Epithelial cell of proximal tubule (primary cell): ENCODE measurements around the gene PCAT6. TPM values are rescaled to one million over a fixed set of nuclear protein-coding genes. Genes with fewer than 3 reads are reported as not detected.
A peak's percentile ranks its signal among the peaks of the same experiment; 100 is the strongest.

Experiments
- DNase-seq: peaks from one replicate; pipeline ENCODE4 v3.0.0-alpha.2; 2011; ENCODE audit warnings: low read depth
- H3K4me3 ChIP-seq: 2 replicates; pipeline ENCODE4 v1.5.1; 2011; ENCODE audit warnings: low read depth, mild to moderate bottlenecking, low read length
- total RNA-seq: library from RNA; depleted of rRNA; stranded (reverse); fragments of >200 nt; gene quantifications from 2 replicates; pipeline ENCODE4 v1.2.3, GENCODE V29; 2015
- TF ChIP-seq, protein P1 (sequence below): conservative IDR thresholded peaks from 2 replicates; pipeline ENCODE4 v1.5.1; 2012; ENCODE audit warnings: low read depth, mild to moderate bottlenecking, low read length

PCAT6 gene
- total RNA-seq = 0.17 TPM in 1 of 2 replicates, not detected in the other

DNA sequence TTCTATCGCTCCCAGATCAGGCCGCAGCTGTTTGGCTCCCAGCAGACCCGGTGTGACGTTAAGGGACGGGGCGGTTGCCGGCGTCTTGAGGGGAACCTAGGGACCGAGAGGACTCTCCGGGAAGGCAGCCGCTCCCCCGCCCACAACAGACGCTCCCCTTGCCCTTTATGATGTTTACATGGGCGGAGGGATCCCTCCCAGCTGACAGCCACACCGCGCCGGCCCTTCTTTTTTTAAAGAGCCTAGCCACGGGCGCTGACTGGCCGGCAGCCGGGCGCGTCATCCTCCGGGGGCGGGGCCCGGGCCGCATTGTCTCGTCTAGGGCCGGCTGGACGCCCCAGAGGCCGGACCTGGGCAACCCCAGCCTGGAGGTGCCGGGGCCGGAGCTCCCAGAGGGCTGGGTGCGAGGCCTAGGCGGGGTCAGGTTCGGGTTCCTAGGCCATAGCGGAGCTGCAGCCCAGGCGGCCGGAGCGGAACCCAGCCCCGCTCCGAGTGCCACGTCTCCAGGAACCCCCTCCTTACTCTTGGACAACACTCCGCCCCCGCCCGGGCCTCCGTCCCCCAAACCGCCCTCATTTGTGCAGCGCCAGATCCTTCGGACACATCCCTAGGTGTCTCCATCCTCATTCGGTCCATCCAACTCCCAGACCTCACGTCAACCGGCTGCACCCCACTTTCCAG, at the start of gene PCAT6:
TSS of gene PCAT6 (plus strand) at position 340 of the 681 bp plus-strand sequence.
- TF ChIP-seq, protein P1, sequence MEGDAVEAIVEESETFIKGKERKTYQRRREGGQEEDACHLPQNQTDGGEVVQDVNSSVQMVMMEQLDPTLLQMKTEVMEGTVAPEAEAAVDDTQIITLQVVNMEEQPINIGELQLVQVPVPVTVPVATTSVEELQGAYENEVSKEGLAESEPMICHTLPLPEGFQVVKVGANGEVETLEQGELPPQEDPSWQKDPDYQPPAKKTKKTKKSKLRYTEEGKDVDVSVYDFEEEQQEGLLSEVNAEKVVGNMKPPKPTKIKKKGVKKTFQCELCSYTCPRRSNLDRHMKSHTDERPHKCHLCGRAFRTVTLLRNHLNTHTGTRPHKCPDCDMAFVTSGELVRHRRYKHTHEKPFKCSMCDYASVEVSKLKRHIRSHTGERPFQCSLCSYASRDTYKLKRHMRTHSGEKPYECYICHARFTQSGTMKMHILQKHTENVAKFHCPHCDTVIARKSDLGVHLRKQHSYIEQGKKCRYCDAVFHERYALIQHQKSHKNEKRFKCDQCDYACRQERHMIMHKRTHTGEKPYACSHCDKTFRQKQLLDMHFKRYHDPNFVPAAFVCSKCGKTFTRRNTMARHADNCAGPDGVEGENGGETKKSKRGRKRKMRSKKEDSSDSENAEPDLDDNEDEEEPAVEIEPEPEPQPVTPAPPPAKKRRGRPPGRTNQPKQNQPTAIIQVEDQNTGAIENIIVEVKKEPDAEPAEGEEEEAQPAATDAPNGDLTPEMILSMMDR = no peak
- DNase-seq = peak; percentile 46
- H3K4me3 ChIP-seq = peak within 1 kb of the TSS; percentile 95

DNA sequence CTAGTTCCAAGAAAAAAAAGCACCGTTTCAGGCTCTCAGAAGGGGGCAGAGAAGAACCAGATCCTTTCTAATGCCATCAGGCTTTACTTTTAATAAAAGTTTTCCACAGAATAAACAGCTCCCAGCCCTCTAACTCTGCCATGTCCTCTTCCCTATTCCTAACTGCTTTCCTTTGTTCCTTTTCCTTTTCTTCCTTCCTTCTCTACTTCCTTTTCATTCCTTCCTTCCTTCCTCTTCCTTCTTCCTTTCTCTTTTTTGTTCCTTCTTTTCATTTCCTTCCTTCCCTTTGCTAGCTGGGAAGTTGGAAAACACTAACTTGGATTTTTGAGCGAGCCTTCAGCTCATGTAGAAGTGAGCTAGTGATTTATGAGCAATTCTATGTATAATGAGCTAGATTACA, 48.7 kb upstream of the PCAT6 start:
- H3K4me3 ChIP-seq = no peak overlapping the region
- TF ChIP-seq, protein P1 = no peak
- no peak for DNase-seq

DNA sequence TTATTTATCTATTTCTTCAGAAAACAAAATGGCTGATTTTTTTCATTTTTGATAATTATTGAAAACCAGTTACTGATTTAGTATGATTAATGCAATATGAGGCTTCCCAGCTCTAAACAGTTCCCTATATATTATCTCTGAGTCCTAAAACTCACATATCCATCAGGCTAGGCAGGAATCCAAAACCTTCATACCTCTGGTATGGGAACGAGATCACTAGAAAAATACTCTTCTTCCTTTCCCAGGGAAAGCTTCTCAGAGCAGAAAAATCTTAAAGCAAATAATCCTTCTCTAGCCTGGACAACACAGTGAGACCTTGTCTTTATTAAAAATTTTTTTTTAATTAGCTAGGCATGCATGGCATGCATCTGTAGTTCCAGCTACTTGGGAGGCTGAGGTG, 45.0 kb upstream of the PCAT6 start:
- DNase-seq = no peak
- no peak overlapping the region for H3K4me3 ChIP-seq
- TF ChIP-seq, protein P1 = no peak

DNA sequence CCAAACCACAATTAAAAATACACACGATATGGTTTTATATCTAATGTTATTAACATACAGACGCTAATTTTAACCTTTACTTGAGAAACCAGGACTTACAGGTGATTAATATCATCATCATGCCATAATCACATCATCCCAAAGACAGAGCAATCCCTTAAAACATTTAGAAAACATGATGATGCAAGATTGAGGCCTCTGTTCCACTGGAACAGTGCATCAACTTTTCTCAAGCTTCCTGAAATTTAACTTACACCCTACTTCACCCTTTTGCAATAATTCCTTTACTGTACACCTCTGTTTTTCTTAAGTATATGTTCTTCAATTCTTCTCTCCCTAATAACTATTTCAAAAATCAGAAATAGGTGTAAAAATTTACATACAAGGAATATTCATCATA, 40.6 kb upstream of the PCAT6 start:
- TF ChIP-seq, protein P1 = no peak

DNA sequence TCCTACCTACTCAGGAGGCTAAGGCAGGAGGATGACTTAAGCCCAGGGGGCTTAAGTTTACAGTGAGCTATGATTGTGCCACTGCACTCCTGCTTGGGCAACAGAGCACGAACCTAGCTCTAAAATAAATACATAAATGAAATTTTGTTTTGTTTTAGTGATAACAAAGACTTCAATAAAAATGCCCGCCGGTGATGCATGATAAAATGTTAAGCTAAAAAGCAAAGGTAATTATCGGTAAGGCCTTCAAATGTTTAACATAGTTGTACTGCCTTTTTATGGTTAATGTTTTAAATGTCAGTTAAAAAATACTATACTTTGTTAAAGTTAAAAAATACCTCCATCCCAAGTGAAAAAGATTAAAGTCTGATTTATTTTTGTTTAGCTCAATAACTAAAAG, 29.6 kb upstream of the PCAT6 start:
- TF ChIP-seq, protein P1 = no peak
- no peak for DNase-seq
- no peak overlapping the region for H3K4me3 ChIP-seq

More for the DNA sequence above, 40.6 kb upstream of the PCAT6 start:
- no peak overlapping the region for H3K4me3 ChIP-seq
- DNase-seq = no peak

DNA sequence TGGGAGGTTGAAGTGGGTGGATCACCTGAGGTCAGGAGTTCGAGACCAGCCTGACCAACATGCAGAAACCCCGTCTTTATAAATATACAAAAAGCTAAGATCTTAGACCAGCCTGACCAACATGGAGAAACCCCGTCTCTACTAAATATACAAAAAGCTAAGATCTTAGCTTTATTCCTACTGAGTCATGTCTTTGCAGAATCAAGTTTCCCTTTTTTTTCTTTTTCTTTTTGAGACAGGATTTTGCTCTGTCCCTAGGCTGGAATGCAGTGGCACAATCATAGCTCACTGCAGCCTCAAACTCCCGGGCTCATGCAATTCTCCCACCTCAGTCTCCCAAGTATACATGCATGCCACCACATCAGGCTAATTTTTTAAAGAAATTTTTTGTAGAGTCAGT, 23.9 kb upstream of the PCAT6 start:
- no peak overlapping the region for H3K4me3 ChIP-seq
- no peak for DNase-seq
- TF ChIP-seq, protein P1 = no peak

DNA sequence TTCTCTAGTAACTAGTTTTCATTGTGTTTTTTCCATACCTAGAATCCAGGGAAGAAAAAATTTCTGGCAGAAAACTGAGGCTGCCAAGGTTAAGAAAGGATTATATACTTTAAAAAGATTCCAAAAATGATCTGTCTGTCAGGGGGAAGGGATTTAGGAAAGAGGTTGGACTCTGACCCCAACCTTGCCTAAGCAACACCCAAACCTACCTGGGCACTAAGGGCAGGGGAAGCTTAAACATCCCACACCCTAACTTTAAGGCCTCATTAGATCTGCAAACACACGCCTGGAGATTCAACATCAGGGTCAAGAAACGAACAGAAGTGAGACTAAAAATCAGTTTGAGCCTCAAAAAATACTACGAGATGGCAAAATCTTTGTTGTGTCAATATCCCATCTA, 22.0 kb upstream of the PCAT6 start:
- no peak for DNase-seq
- H3K4me3 ChIP-seq = no peak overlapping the region
- TF ChIP-seq, protein P1 = no peak
